MM.1S (cell line): ENCODE results near the gene TIMM17A.

Experiments used
- DNase-seq: peaks from one replicate; pipeline ENCODE4 v3.0.0-alpha.2; 2015
- H2AFZ ChIP-seq: fragments of 300-600 bp; sonication (generic); 2 replicates; pipeline ENCODE4 v1.6.0; 2016; ENCODE audit warnings: antibody characterized with exemption, low read length
- H3F3A ChIP-seq: fragments of 300-600 bp; sonication (generic); 2 replicates; pipeline ENCODE4 v1.6.1; 2016; ENCODE audit warnings: mild to moderate bottlenecking, antibody characterized with exemption, low read length, moderate library complexity, mixed read lengths; ENCODE audit not compliant: insufficient read depth
- H3K27ac ChIP-seq: fragments of 300-600 bp; sonication (generic); 2 replicates; pipeline ENCODE4 v1.5.1; 2016; ENCODE audit warnings: mild to moderate bottlenecking, low read length
- H3K27me3 ChIP-seq: fragments of 300-600 bp; sonication (generic); replicated peaks from 2 replicates; pipeline ENCODE4 v1.6.0; 2016; ENCODE audit warnings: low read length; ENCODE audit not compliant: insufficient read depth
- H3K36me3 ChIP-seq: fragments of 300-600 bp; sonication (generic); replicated peaks from 2 replicates; pipeline ENCODE4 v1.6.1; 2016; ENCODE audit warnings: mild to moderate bottlenecking, low read length, mixed read lengths; ENCODE audit not compliant: insufficient read depth
- H3K4me1 ChIP-seq: fragments of 300-600 bp; sonication (generic); 2 replicates; pipeline ENCODE4 v1.6.1; 2016; ENCODE audit warnings: low read length, mixed read lengths
- H3K4me2 ChIP-seq: fragments of 300-600 bp; sonication (generic); 2 replicates; pipeline ENCODE4 v1.6.0; 2016; ENCODE audit warnings: low read depth, low read length
- H3K4me3 ChIP-seq: fragments of 300-600 bp; sonication (generic); 2 replicates; pipeline ENCODE4 v1.5.1; 2016; ENCODE audit warnings: low read length, mixed read lengths
- H3K79me2 ChIP-seq: fragments of 300-600 bp; sonication (generic); 2 replicates; pipeline ENCODE4 v1.6.1; 2016; ENCODE audit warnings: mixed run types, low read length, mixed read lengths
- H3K9ac ChIP-seq: fragments of 300-600 bp; sonication (generic); 2 replicates; pipeline ENCODE4 v1.6.1; 2016; ENCODE audit warnings: low read length, mixed read lengths
- H3K9me2 ChIP-seq: fragments of 300-600 bp; sonication (generic); replicated peaks from 2 replicates; pipeline ENCODE4 v1.6.1; 2016; ENCODE audit warnings: mild to moderate bottlenecking, low read length, mixed read lengths; ENCODE audit not compliant: insufficient read depth
- H3K9me3 ChIP-seq: fragments of 300-600 bp; sonication (generic); replicated peaks from 2 replicates; pipeline ENCODE4 v1.6.1; 2016; ENCODE audit warnings: mild to moderate bottlenecking, low read length, mixed read lengths; ENCODE audit not compliant: insufficient read depth
- H4K20me1 ChIP-seq: fragments of 300-600 bp; sonication (generic); 2 replicates; pipeline ENCODE4 v1.6.1; 2016; ENCODE audit warnings: mild to moderate bottlenecking, low read length, moderate library complexity, mixed read lengths; ENCODE audit not compliant: insufficient read depth
- EZH2 ChIP-seq: fragments of 300-600 bp; sonication (generic); optimal IDR thresholded peaks from 2 replicates; pipeline ENCODE3; 2017; ENCODE audit warnings: low read depth, mild to moderate bottlenecking, antibody characterized with exemption, low read length, mixed read lengths
- EZH2phosphoT487 ChIP-seq: fragments of 300-600 bp; sonication (generic); IDR thresholded peaks from 2 replicates; pipeline ENCODE4 v1.6.1; 2018; ENCODE audit warnings: antibody characterized with exemption, low read length
- TF ChIP-seq, protein P1 (sequence below): fragments of 300-600 bp; sonication (generic); IDR thresholded peaks from 2 replicates; pipeline ENCODE4 v1.5.1; 2016; ENCODE audit warnings: antibody characterized with exemption, low read length, mixed read lengths

TIMM17A gene

DNA sequence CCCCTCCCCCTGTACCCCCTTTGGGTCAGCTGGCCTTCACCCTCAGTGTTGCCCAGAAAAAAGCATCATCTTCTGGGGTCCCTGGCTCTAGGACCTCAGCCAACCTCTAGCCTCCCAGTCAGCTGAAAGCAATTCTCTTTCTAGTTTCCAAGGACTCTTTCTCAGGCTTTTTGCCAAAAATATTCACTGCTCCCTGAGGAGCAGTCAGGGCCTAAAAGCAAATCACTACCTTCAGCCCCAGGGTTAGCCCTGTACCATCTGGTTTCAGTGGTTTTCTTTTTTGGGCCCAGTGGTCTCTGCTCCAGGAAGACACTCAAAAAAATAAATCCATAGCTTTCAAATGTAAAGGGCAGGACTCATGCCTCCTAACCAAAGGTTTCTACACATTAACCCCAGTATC lies 5.8 kb upstream of the TIMM17A start:
- Histone ChIP-seq H3K9ac (no peak overlapping the region), H3F3A (no peaks in the 10 kb centered on the region), H3K9me3 (no peaks in the 10 kb centered on the region), H3K4me3 (no peak overlapping the region), H3K36me3 (no peaks in the 10 kb centered on the region), H3K79me2 (no peaks in the 10 kb centered on the region), H3K27ac (no peak overlapping the region), H4K20me1 (no peaks in the 10 kb centered on the region), H3K4me2 (no peak overlapping the region), H3K9me2 (no peaks in the 10 kb centered on the region), H3K4me1 (peaks cover 8% of the 10 kb centered on the region), H3K27me3 (peaks cover 28% of the 10 kb centered on the region), H2AFZ (no peak overlapping the region)
- TF ChIP-seq EZH2phosphoT487 = no peak
- no peak for TF ChIP-seq EZH2
- TF ChIP-seq, protein P1, sequence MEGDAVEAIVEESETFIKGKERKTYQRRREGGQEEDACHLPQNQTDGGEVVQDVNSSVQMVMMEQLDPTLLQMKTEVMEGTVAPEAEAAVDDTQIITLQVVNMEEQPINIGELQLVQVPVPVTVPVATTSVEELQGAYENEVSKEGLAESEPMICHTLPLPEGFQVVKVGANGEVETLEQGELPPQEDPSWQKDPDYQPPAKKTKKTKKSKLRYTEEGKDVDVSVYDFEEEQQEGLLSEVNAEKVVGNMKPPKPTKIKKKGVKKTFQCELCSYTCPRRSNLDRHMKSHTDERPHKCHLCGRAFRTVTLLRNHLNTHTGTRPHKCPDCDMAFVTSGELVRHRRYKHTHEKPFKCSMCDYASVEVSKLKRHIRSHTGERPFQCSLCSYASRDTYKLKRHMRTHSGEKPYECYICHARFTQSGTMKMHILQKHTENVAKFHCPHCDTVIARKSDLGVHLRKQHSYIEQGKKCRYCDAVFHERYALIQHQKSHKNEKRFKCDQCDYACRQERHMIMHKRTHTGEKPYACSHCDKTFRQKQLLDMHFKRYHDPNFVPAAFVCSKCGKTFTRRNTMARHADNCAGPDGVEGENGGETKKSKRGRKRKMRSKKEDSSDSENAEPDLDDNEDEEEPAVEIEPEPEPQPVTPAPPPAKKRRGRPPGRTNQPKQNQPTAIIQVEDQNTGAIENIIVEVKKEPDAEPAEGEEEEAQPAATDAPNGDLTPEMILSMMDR = no peak
- DNase-seq = peak; percentile 33

DNA sequence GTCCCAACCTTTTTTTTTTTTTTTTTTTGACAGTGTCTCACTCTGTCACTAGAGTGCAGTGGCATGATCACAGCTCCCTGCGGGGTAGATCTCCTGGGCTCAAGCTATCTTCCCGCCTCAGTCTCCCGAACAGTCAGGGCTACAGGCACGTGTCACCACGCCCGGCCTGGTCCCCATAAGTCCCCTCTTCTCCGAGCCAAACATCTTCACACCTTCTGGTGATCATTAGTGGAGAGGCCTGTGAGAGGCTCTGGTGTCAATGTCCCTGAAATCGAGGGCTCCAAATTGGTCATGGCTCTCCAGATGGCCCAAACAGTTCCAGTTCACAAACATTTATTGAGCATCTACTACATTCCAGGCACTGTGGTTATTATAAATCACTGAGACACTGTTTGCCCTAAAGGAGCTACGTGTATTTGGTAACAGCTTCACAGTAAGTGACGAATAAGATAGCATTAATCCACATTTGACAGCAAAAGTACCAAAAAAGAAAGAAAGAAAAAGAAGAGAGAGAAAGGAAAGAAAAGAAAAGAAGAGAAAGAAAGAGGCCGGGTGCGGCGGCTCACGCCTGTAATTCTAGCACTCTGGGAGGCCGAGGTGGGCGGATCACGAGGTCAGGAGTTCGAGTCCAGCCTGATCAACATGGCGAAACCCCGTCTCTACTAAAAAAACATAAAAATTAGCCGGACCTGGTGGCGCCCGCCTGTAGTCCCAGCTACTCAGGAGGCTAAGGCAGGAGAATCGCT lies 867 bp upstream of the TIMM17A start:
- H3K27me3 ChIP-seq = no peaks in the 10 kb centered on the region
- peak overlapping the region; percentile 96 for H3K4me3 ChIP-seq
- no peaks in the 10 kb centered on the region for H3F3A ChIP-seq
- no peak for DNase-seq
- peaks cover 8% of the 10 kb centered on the region for H3K36me3 ChIP-seq
- peaks cover 39% of the 10 kb centered on the region for H3K79me2 ChIP-seq
- H3K4me2 ChIP-seq = peak overlapping the region; percentile 25; the same call in 1 of the 2 replicates
- no peaks in the 10 kb centered on the region for H3K9me3 ChIP-seq
- H3K4me1 ChIP-seq = peaks cover 14% of the 10 kb centered on the region
- peak overlapping the region; percentile 63 for H2AFZ ChIP-seq
- H3K27ac ChIP-seq = no peak overlapping the region
- H3K9ac ChIP-seq = peak overlapping the region; percentile 94
- TF ChIP-seq, protein P1 = no peak
- TF ChIP-seq EZH2 = no peak
- TF ChIP-seq EZH2phosphoT487 = no peak
- H4K20me1 ChIP-seq = no peaks in the 10 kb centered on the region
- H3K9me2 ChIP-seq = no peaks in the 10 kb centered on the region

DNA sequence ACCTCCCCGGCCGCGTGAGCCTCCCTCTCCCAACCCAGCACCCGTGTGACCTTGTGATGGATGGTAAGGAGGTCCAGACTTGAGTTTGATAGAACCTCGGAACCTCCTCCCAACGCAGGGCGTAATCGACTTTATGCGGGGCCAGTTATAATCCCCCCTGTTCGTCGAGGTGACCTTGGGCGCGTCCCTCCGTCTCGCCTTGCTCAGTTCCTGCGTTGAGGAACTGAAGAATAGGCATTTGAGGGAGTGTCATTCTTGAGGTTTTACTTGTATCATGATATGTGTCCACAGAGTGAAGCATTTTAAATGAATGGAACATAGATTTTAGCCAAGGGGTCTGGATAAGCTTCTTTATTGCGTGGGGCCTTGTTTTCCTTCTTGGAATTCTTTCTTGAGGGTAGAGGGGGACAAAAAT lies 433 bp downstream of the TIMM17A start:
- peaks cover 47% of the 10 kb centered on the region for H3K79me2 ChIP-seq
- peak; percentile 31 for DNase-seq
- peak overlapping the region; percentile 90 for H2AFZ ChIP-seq
- H3K9ac ChIP-seq = peak overlapping the region; percentile 94
- H3K27me3 ChIP-seq = no peaks in the 10 kb centered on the region
- H3K4me1 ChIP-seq = peaks cover 11% of the 10 kb centered on the region; the same call in 1 of the 2 replicates
- no peaks in the 10 kb centered on the region for H3F3A ChIP-seq
- H3K9me2 ChIP-seq = no peaks in the 10 kb centered on the region
- TF ChIP-seq EZH2phosphoT487 (no peak), EZH2 (no peak)
- TF ChIP-seq, protein P1 = no peak
- H3K9me3 ChIP-seq = no peaks in the 10 kb centered on the region
- H3K4me2 ChIP-seq = peak overlapping the region; percentile 84
- peak overlapping the region; percentile 37 for H3K27ac ChIP-seq
- H4K20me1 ChIP-seq = no peaks in the 10 kb centered on the region
- peaks cover 8% of the 10 kb centered on the region for H3K36me3 ChIP-seq
- H3K4me3 ChIP-seq = peak overlapping the region; percentile 96
